NCI-H774 (cell line): ENCODE results near the gene CYYR1.

Experiments
- DNase-seq: peaks from one replicate; lab custom pipeline; 2025; lab: John Stamatoyannopoulos, UW

Gene CYYR1

DNA sequence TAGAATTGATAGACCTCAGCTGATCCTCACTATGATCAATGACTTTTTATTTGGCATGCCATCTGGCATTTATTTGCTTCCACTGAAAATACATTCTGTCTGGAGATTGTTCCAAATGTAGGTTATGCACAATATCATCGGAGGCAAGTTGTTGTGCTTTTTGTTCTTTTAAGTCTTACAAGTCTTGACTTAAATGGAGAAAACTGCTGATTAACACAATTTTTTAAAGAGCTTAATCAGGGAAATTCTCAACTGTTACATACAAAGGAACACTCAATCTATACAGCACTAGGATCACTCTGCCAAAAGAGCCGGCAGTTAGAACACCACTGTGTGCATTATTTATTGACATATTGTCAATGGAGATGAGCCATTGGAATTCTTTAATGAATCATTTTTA lies 19.2 kb downstream of the CYYR1 start:
- no peak for DNase-seq

DNA sequence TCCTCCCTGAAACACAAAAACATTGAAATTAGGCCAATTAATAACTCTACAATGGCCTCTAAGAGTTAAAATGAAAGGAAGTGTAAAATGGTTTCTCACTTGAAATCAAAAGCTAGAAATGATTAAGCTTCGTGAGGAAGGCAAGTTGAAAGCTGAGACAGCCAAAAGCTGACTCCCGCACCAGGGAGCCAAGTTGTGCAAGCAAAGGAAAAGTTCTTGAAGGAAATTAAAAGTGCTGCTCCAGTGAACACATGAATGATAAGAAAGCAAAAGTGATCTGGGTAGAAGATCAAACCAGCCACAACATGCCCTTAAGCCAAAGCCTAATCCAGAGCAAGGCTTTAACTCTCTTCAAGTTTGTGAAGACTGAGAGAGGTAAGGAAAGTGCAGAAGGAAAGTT lies 22.8 kb downstream of the CYYR1 start:
- no peak for DNase-seq

DNA sequence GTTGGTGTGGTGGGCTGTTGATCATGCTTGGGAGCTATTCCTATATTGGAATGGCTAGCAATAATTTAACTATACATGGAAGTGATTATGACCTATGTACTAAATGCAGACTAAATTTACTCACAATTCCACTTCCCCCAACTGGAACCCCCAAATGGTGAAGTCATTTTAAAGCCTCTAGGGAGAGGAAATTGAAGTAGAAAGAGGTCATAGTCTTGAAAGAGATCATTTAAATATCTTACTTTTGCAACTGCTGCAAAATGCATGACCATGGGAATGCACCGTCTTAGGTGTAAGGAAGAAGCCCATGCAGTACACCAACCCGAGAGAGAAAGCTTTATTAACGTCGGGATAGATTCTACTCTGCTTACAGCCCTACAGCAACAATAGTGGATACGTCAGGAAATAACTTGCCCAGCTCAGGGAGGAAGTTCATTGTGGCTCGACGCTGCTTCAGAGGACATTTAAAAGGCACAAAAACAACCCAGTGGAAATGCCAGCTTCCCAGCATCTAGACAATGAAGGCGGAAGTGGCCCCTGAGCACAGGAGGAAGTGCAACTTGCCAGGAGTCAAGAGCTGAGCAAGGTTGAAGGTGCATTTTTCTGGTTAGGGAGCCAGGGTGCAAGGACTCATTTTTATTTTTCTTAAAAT lies 26.5 kb downstream of the CYYR1 start:
- DNase-seq, result no peak

DNA sequence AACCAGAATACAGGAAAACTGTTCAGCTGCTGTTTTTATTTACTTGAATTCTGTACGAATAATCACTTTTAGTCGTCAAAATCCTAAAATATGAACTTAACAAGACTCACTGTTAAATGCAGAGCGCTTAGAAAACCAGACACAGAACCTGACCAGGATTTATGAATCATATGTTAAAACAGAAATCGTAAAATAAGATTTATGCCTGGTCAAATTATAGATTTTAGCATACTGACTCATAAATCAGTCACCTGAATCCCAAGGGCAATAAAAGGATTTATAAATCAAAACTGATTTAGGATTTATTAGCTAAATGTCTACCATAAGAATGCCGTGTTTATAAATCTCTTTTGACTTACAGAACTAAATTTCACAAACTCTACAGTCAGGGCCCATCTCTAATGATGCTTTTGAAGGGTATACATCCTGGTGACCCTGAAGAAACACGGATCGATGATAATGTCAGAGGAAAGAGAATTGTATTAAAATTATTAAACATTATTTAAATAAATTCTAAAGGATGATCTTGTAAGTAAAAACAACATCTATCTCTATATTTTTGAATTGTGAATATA lies 28.8 kb downstream of the CYYR1 start:
- DNase-seq, result no peak

DNA sequence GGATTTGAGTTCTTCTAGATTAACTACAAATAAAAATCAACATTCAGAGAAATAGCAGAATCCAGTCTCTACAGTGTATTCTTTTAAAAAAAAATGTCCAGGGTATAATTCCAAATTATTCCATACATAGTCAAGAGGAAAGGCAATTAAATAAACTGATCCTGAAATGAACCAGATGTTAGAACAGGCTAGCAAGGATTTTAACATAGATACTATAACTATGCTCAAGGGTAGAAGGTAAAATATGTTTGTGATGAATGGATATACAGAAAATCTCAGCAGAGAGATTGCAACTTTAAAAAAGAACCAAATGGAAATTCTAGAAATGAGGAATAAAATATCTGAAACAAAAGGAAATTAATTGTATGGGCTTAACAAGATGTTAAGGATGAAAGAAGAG lies 32.4 kb downstream of the CYYR1 start:
- no peak for DNase-seq

DNA sequence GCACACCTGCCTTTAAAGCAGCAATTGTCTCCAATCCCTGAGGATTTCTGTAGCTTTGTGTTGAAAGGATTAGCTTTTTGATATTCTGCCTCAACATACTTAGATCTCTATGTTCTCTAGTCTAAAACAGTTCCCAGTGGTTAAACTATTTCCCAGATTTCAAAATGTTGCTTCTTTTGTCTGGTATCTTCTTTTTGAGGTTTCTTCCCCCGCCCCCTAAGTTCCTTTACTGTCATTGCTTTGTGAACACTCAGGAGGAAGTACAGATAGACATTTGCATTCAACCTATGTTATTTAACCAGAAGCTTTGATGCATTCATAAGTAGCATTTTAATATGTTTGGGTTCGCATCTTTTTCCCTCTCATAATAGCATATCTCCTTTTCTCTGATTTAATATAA lies 33.5 kb downstream of the CYYR1 start:
- no peak for DNase-seq

DNA sequence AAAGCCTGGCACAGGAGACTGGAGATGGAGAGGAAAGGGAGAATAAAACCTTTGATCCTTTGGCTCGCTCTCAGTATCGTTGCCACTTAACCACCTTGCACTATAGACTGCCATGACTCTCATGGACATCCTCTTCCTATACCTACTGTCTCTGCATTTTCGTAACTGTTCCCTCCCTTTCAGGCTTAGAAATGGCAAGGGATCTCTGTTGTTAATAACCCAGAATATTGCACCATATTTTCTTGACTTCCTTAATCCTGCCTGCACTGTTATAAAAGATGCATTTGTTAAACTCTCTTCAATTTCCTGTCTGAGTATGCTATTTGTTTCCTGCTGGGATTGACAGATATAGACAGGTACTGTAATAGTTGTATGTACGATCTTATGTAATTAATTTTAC lies 38.6 kb downstream of the CYYR1 start:
- no peak for DNase-seq

DNA sequence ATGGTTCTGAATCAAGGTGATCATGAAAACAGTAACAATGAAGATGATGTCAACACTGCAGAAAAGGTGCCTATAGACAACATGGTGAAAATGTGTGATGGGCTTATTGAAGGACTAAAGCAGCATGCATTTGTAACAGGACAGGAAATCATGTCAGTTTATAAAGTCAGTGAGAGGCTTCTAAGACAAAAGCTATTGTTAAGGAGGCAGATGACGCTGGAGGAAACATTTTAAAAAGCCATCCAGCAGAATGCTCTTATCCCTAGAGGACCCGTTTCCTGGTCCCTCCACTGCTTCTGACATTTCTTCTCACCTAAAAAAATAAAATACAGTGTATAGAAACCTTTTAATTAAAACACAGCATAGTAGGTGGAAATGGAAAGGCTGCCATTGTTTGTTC lies 40.9 kb downstream of the CYYR1 start:
- no peak for DNase-seq

DNA sequence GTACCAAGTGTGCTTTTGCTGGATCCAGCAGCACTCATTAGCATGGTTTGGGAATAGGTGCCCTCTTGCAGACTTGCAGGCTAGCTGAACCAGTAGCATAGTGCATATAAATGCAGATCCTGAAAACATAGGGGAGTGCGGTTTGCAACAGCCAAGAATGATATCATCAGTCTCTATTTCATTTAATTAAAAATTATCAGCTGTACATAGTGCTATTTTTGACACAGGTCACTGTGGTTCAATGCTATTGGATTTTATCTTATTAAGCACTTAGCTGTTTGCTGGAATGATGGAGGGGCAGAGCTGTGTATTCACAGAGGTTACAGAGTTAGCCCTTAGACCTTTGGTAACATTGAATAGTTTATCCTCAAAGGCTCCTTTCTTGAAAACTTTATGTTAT lies 43.6 kb downstream of the CYYR1 start:
- DNase-seq, result no peak

DNA sequence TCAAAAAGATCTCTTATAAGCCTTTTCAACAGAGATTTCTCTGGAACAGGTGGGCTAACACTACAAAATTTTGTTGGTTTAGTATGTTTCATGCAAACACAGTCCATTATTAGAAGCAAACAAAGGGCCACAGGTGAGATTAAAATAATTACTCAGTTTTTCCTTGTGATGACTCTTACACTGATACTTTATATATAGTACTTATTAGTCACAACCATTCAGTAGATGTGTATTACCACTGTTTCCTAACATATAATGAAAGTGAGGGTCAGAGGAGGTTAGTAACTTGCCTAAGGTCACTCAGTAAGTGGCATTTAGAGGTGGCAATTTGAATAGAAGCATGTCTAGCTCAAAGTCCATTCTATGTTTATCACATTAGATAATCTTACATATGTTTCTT lies 44.2 kb downstream of the CYYR1 start:
- no peak for DNase-seq

DNA sequence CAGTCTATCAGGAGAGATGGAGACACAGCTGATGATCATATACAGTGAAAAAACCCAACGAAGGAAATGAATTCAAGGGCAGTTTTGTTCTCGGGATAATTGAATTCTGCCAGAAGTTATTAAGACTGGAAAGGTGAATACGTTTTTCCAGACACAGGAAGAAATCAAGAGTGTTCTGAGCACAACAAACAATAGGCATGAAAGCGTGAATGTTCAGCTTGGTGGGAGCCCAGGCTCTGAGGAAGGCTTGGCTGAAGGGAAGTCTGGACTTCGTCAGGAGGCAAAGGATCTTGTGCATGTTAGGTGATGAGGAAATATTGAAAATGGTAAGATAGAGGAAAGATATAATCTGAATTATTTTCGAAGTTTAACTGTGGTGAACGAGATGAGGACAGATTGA lies 50.4 kb downstream of the CYYR1 start:
- no peak for DNase-seq

DNA sequence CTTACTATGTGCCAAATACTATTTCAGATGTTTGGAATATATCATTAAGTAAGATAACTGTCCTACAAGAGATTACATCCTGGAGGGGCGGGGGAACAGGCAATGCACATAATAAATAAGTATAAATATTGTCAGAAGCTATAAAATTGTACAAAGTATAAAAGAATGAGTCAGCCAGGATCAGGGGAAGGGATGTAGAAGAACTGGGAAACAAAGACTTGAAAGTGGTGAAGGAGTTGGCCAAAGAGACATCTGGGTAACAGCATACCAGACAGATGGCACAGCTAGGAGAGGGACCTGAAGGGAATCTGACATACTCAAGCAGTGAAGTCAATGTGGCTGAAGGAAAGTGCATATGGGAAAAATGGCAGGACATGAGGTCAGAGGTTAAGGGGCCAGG lies 53.9 kb downstream of the CYYR1 start:
- no peak for DNase-seq

DNA sequence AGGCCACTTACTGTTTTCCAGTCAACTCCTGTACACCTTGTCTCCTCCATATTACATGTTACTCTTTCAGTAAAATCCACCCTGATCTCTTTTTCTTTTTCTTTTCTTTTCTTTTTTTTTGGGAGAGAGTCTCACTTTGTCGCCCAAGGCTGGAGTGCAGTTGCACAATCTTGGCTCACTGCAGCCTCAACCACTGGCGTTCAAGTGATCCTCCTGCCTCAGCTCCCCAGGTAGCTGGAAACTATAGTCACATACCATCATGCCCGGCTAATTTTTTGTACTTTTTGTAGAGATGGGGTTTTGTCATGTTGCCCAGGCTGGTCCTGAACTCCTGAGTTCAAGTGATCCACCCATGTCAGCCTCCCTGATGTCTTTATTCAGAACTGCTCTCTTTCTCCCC lies 57.8 kb downstream of the CYYR1 start:
- DNase-seq, result no peak

DNA sequence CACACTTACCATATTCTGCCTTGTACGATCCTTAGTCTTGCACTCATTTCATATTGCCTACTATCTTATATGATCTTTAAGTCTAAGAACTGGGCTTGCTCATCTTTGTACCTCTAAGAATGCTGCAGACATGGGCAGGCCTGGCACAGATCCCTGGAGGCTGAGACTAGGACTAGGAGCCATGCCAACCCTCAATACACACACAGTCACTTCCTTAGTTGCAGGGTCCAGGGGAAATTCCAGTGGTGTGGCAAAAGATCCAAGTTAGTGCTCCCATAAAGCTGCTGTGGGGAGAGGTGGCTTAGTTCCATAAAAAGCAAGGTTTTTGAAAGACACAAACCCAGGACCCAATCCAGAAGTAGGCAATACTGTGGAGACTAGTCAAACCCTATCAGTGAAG lies 59.9 kb downstream of the CYYR1 start:
- no peak for DNase-seq

DNA sequence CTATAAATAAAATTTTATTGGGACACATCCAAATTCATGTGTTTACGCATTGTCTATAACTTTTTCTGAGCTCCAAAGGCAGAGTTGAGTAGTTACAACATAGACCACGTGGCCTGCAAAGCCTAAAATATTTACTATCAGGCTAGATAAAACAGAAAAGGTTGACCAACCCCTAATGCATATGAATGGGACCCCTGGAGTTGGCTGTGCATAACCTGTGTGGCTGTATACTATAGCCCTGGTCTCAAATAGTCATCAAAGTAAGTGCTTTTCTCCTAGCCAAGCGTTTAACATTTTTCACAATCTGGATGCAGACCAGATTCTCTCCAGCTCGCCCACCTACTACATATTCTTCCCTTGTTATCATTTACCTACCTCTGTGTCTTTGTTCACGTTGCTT lies 60.4 kb downstream of the CYYR1 start:
- no peak for DNase-seq

DNA sequence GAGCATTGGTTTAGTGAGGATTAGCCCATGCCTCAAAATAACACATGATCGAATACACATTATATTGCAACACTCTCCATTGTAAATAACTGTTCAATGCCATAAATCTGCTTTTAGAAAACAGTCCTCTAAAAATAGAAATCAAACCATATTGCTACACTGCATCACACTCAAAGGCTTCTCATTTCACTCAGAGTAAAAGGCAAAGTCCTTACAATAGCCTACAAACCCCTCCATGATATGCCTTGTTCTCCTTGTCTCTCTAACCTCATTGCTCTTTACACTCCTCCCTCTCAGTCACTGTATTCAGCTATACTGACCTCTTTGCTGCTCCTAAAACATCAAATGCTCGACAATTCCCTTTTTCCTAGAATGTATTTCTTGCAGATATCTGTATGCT lies 64.2 kb downstream of the CYYR1 start:
- DNase-seq, result no peak

DNA sequence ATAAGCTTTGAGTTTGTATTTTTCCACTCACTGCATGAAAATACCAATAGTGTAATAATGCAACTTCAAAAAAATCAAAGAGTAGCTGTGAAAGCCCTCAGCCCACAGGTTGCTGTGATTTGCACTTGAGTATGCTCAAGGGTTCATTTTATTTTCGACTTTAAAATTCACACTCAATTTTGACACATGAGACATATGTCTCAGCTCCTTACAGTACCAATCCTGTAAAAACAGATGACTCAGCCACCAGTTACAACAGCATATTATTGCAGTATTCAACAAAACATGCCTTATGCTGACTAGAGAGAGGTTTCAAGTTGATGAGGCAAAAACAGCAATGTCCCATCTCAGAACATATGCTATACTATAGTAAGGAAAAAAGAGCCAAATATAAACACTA lies 66.1 kb downstream of the CYYR1 start:
- DNase-seq, result no peak

DNA sequence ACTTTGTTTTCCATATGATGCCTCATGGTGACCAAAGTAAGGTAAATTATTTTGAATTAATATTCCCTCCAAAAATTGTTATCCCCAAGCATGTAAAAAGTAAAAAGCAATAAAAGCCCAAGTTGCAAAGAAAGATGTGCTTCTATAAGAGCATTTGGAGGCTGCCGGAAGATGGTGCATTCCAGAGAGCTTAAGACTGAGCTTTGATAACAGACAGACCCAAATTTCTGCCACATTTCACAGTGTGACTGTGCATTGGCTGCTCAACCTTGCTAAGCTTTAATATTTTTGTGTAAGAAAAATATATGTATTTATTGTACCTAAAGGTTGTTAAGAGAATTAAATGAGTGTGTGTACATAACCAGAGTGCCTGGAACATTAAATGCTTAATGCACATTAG lies 67.9 kb downstream of the CYYR1 start:
- DNase-seq, result no peak

DNA sequence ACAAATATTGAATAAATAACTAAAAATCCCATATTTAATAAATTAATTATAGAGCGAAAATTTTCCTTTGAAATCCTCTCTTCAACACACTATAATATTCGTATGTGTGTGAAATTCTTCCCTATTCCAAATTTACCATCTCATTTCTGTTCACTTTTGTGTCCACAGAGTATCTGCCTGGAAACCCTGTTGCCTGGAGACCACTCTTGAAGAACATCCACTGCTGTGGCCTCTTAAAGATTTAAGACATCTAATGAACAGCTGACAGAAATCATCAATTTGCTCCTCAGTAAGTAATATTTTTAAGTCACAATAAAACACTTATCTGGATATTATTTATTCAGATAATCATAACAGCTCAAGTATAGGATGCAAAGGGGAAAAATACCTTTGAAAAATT lies 69.7 kb downstream of the CYYR1 start:
- DNase-seq, result no peak

DNA sequence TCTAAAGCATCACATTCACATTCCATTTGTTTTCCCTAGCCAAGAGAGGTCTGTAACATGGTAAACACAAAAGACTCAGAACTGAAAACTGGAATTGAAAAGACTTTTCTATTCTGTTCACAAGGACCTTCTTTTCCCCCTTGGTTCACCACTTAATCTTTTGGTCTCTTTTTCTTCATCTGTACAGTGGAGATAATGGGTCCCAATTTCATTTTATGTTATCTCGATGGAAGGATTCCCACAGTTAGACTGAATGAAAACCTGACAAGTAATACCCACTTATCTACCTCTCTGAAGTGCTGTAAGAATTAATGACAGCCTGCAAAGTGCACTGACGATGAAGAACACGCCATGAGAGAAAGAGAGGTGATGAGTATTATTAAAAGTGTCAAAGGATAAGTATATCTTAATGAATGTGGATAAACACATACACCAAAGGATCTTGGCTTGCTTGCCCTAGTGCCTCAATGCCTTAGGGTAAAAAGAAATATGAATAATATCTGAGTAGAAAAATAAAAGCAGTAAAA lies 71.5 kb downstream of the CYYR1 start:
- no peak for DNase-seq

DNA sequence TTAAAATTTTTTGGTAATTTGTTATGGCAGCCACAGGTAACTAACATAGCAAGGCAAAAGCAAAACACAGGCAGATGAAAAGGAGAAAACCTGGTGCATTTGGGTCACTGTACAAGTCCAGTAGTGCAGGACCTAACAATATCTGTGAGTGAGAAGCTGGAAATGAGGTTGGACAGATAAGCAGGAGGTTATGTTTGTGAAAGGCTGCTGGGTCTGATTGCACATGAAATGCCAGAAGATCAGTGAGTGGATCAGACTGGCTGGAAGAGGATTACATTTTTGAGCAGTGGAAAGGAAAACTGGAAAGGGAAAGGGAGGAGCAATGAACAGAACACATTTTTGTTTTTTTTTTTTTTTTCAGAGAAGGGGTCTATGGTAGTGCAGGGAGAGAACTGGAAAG lies 73.6 kb downstream of the CYYR1 start:
- no peak for DNase-seq

DNA sequence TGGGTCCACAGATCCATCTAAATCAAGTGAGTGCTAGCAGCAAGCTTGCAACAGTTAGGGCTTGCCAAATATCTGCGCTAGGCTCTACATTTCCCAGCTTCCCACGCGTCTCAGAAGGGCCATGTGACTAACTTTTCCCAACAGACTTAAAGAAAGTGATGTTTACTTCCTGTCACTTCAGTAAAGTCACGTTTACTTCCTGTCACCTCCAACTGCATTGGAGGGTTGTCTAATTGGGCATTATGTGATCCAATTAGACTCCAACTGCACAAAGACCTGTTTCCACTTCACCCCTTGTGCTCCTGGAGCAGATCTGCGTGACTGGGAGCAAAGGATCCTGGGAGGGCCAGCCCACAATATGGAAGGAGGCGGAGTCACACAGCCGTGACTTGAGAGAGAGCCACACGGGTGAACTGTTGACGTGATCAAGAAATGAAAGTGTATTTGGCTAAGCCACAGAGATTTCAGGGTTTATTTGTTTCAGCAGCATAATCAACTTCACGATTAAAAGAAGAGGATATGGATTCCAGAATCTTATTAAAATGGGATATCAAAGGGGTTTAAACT lies 77.7 kb downstream of the CYYR1 start:
- DNase-seq, result no peak

DNA sequence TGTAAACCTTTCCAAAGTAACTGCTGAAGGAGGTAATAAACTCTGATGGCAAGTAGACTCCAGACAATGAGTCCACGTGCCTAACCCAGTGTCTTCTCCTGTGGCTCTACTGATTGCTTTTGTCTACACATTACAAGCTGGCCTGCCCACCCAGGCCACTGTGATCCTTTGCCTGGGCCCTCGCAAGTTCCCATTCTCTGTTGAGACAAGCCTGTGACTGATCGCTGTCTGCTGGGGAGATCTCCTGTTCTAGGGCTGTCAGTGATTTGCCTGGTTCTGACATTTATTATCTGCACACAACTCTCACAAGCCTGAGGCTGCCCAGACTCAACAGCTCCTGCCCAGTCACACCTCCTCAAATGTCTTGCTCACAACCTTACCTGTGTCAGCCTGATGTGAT lies 81.4 kb downstream of the CYYR1 start:
- no peak for DNase-seq

DNA sequence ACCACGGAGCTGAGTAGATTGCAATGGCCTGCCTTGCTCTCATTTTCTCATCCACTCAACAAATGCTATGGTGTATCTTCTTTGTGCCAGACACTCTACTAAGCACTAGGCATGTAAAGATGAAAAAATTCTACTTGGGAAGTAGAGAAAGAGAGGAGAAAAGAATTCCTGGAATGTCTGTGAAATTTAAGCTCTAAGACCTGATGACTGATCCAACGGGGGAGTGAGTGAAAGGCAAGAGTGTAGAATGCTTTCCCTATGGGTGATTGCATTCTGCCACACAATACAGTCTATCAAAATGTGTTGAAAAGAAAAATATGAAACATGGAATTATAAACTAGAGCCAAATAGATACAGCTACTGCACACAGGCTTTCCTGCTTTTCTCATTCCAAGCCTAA lies 82.3 kb downstream of the CYYR1 start:
- DNase-seq, result no peak
